C4-2B (cell line): ENCODE measurements around the gene SKOR2.

Source experiments
- H3K27ac ChIP-seq: fragments of 450-650 bp; 2 replicates; pipeline ENCODE4 v1.5.1; 2017
- ZFX ChIP-seq: fragments of 450-650 bp; IDR thresholded peaks from 2 replicates; pipeline ENCODE4 v1.6.1; 2017
- TF ChIP-seq, protein P1 (sequence below): fragments of 450-650 bp; conservative IDR thresholded peaks from 2 replicates; pipeline ENCODE4 v1.5.1; 2017; ENCODE audit warnings: mild to moderate bottlenecking

Gene SKOR2, protein sequence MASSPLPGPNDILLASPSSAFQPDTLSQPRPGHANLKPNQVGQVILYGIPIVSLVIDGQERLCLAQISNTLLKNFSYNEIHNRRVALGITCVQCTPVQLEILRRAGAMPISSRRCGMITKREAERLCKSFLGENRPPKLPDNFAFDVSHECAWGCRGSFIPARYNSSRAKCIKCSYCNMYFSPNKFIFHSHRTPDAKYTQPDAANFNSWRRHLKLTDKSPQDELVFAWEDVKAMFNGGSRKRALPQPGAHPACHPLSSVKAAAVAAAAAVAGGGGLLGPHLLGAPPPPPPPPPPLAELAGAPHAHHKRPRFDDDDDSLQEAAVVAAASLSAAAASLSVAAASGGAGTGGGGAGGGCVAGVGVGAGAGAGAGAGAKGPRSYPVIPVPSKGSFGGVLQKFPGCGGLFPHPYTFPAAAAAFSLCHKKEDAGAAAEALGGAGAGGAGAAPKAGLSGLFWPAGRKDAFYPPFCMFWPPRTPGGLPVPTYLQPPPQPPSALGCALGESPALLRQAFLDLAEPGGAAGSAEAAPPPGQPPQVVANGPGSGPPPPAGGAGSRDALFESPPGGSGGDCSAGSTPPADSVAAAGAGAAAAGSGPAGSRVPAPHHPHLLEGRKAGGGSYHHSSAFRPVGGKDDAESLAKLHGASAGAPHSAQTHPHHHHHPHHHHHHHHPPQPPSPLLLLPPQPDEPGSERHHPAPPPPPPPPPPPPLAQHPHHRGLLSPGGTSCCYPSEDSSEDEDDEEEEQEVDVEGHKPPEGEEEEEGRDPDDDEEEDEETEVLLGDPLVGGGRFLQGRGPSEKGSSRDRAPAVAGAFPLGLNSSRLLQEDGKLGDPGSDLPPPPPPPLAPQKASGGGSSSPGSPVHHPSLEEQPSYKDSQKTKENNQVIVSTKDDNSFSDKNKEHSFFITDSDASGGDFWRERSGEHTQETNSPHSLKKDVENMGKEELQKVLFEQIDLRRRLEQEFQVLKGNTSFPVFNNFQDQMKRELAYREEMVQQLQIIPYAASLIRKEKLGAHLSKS

DNA sequence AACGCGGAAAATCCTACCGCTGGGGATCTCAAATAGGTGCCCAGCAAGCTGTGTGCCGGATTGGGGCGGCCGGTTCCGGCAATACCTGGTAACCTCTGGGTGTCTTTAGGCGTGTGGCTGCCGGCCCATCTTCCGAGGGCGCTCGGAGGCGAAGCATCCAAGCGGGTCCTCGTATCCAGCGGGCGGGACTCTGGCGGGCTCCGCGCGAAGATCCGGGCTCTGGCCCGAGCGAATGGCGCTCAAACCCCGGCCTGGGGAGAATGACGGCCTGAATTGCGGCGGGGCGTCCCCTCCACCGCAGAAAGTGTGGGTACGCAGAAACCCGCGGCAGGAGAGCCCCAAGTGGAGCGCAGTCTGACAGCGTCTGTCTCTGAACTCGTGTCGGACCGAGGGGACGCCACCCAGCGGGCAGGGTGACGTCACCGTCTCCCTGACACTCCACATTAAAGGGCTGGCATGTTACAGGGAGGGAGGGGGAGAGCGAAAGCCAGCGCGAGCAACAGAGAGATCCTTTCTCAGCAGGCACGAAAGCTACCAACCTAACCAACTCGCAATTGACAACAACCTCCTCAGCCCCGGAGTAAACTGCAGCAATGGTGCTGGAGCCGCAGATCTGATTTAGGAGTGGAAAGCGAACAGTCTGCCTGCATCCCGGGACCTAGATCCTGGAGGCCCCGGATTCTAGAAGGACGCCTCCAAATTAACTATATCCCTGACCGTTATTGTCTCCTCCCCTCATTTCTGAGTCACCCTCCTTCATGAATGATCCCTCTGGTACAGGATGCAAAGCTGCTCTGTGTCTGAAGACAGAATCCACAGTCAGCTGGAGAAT lies at the start of gene SKOR2:
TSS of gene SKOR2 (minus strand) at position 372 of the 832 bp plus-strand sequence. CDS start 2,477 bp downstream, outside the sequence.
- H3K27ac ChIP-seq: no peak within 1 kb of the TSS
- TF ChIP-seq ZFX: no peak
- TF ChIP-seq, protein P1, sequence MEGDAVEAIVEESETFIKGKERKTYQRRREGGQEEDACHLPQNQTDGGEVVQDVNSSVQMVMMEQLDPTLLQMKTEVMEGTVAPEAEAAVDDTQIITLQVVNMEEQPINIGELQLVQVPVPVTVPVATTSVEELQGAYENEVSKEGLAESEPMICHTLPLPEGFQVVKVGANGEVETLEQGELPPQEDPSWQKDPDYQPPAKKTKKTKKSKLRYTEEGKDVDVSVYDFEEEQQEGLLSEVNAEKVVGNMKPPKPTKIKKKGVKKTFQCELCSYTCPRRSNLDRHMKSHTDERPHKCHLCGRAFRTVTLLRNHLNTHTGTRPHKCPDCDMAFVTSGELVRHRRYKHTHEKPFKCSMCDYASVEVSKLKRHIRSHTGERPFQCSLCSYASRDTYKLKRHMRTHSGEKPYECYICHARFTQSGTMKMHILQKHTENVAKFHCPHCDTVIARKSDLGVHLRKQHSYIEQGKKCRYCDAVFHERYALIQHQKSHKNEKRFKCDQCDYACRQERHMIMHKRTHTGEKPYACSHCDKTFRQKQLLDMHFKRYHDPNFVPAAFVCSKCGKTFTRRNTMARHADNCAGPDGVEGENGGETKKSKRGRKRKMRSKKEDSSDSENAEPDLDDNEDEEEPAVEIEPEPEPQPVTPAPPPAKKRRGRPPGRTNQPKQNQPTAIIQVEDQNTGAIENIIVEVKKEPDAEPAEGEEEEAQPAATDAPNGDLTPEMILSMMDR: no peak

DNA sequence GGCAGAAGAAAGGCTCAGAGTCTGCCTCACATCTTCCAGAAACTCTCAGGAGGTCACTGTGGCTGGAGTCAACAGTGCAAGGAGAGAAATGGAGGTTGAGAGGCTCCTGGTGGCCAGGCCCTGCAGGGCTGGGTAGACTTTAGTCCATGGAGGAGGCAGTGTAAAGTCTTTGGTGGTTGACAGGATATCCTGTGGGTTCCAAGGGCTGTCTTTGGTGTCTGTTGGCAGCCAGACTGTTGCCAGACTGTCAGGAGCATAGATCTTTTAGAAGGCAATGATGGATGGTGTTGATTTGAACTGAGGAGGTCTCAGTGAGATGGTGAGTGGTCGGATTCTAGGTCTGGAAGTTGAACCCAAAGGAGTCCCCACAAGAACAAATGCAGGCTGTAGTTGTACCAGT lies 45.0 kb upstream of the SKOR2 start:
- TF ChIP-seq ZFX: no peak
- TF ChIP-seq, protein P1: no peak
- H3K27ac ChIP-seq: no peak overlapping the region

DNA sequence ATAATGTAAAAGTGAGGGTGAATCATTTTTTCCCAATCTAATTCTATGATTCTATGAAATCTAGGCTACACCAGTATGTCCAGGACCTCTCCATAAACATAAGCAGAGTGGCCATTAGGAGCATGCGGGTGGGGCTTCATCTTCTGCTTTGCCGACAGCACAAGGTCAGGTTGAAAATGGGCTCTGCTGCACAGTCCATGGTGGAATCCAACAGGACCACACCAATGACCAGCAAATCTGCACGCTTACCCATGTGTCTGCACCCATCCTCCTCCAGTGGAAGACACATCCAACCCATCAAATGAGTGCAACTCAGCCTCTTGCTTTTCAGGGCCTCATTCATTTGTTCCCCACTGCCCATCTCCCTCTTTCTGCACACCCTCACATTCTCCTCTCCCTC lies 43.3 kb upstream of the SKOR2 start:
- TF ChIP-seq, protein P1: no peak
- TF ChIP-seq ZFX: no peak
- no peak overlapping the region for H3K27ac ChIP-seq

DNA sequence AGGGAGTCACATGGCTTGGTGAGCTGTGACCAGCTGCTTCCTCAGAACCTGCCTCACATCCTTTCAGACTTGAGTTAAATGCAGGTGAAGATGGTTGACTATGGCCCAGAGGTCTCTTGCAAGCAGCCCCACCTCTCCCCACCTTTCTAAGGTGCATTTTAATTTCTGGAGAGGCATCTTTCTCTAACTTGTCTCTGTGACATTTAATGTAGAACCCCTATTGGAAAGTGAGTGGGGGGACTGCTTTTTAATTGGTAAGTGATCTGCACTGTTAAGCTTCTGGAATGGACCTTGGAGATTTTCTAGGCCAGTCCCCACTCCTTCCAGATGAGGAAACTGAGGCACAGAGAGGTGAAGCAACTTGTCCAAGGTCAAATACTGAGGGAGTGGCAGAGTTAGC lies 37.3 kb upstream of the SKOR2 start:
- no peak for TF ChIP-seq ZFX
- TF ChIP-seq, protein P1: no peak
- no peak overlapping the region for H3K27ac ChIP-seq

DNA sequence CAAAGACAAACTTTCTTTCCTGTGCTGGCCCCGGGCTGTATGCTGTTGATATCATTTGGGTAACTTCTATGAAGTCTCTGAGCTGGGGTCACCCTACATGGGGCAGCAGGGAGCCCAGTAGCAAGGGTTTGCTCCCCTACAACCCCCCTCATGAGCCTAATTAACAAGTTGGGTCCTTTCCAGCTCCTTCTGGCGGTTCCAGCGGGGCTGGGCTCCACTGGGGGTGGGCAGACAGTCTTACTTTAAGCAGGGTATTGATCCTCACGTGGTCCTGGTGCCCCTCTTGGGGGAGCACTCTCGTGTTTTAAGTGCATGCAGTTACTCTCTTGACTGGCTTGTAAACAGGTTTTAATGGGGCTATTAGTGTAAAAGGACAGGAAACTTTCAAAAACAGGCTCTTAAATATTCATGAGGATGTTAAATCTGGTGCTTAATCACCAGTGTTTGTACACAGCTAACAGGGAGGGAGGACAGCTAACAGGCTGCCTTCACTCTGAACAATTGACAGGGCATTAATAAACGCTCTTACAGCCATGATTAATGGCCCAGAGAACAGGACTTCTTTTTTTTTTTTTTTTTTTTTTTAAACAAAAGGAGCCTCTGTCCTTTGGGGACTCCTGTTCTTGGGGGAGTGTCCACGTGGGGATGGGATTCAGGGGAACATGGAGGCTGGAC lies 36.6 kb upstream of the SKOR2 start:
- no peak overlapping the region for H3K27ac ChIP-seq

DNA sequence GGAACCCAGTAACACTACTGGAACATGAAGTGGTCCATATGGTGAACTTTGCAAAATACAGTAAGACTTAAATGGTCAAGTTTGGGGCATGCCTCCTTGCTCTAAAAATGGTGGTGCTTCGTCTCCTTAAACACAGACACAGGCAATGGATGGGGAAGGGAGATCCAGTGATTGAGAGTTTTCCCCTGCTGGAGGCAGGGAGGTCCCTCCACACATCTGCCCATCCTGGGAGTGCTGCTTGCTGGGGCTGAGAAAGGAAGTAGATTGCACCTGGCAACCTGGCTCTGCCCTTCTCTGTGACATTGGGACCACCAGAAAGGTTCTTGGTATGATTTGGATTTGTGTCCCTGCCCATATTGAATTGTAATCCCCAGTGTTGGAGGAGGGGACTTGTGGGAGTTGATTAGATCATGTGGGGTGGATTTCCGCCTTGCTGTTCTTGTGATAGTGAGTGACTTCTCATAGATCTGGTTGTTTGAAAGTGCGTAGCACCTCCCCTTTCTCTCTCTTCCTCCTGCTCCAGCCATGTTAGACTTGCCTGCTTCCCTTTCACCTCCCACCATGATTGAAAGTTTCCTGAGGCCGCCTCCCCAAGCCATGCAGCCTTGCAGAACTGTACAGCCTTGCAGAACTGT lies 35.4 kb upstream of the SKOR2 start:
- no peak overlapping the region for H3K27ac ChIP-seq
- TF ChIP-seq, protein P1: no peak
- TF ChIP-seq ZFX: no peak

More for the DNA sequence above, 36.6 kb upstream of the SKOR2 start:
- TF ChIP-seq, protein P1: no peak
- TF ChIP-seq ZFX: no peak
